ENCODE results near the gene WIF1.

The WIF1 gene

GRCh38 chr12:65140738-65141137, 19.6 kb upstream of the WIF1 start:
- no peak for TF ChIP-seq CTCF (conservative IDR thresholded peaks at IDR 0.05; ENCODE audit: control insufficient read depth, insufficient read depth, low read depth, low read length)
- no peak for DNase-seq (ENCODE audit: low read depth)
- no peak overlapping the region for H3K4me3 ChIP-seq (ENCODE audit: control insufficient read depth, low read depth, low read length)

GRCh38 chr12:65139389-65139788, 18.3 kb upstream of the WIF1 start:
- TF ChIP-seq CTCF (conservative IDR thresholded peaks at IDR 0.05; ENCODE audit: control insufficient read depth, insufficient read depth, low read depth, low read length) = no peak
- H3K4me3 ChIP-seq (ENCODE audit: control insufficient read depth, low read depth, low read length) = no peak overlapping the region
- no peak for DNase-seq (ENCODE audit: low read depth)

GRCh38 chr12:65133879-65134278, 12.8 kb upstream of the WIF1 start:
- H3K4me3 ChIP-seq (ENCODE audit: control insufficient read depth, low read depth, low read length) = no peak overlapping the region
- DNase-seq (ENCODE audit: low read depth) = no peak
- TF ChIP-seq CTCF (conservative IDR thresholded peaks at IDR 0.05; ENCODE audit: control insufficient read depth, insufficient read depth, low read depth, low read length) = no peak

- DNase-seq (ENCODE audit: low read depth) = no peak
- TF ChIP-seq CTCF (conservative IDR thresholded peaks at IDR 0.05; ENCODE audit: control insufficient read depth, insufficient read depth, low read depth, low read length) = no peak
- H3K4me3 ChIP-seq (ENCODE audit: control insufficient read depth, low read depth, low read length) = no peak overlapping the region
Measured at GRCh38 chr12:65126482-65126881, 5.4 kb upstream of the WIF1 start.

GRCh38 chr12:65125975-65126374, 4.9 kb upstream of the WIF1 start:
- TF ChIP-seq CTCF (conservative IDR thresholded peaks at IDR 0.05; ENCODE audit: control insufficient read depth, insufficient read depth, low read depth, low read length) = no peak
- DNase-seq (ENCODE audit: low read depth) = no peak
- no peak overlapping the region for H3K4me3 ChIP-seq (ENCODE audit: control insufficient read depth, low read depth, low read length)

- TF ChIP-seq CTCF (conservative IDR thresholded peaks at IDR 0.05; ENCODE audit: control insufficient read depth, insufficient read depth, low read depth, low read length) = no peak
- no peak overlapping the region for H3K4me3 ChIP-seq (ENCODE audit: control insufficient read depth, low read depth, low read length)
- DNase-seq (ENCODE audit: low read depth) = no peak
Measured at GRCh38 chr12:65125247-65125646, 4.1 kb upstream of the WIF1 start.

- peak; percentile 56 for DNase-seq (ENCODE audit: low read depth)
- no peak overlapping the region for H3K4me3 ChIP-seq (ENCODE audit: control insufficient read depth, low read depth, low read length)
- peak; percentile 74 for TF ChIP-seq CTCF (conservative IDR thresholded peaks at IDR 0.05; ENCODE audit: control insufficient read depth, insufficient read depth, low read depth, low read length)
Measured at GRCh38 chr12:65123435-65124063, 2.4 kb upstream of the WIF1 start.

Measured in fibroblast of mammary gland (primary cell).